HCT116 (cell line): ENCODE measurements around the gene GTF2A1.

ENCODE experiments used
- ATF3 ChIP-seq: IDR thresholded peaks from 2 replicates; pipeline ENCODE4 v1.6.1; 2012
- CEBPB ChIP-seq: IDR thresholded peaks from 2 replicates; pipeline ENCODE4 v1.6.1; 2012; ENCODE audit warnings: low read depth
- CTCF ChIP-seq, 3 experiments: fragments of 200-600 bp in 1 of 3; sonication (generic) in 1 of 3; IDR thresholded peaks in 2 of 3; conservative IDR thresholded peaks in 1 of 3; 2 replicates each; pipeline ENCODE4 v1.5.1; 2012 to 2017; ENCODE audit warnings: low read depth in 2 of 3, low read length in 2 of 3, antibody characterized with exemption in 1 of 3, borderline replicate concordance in 1 of 3, control low read depth in 1 of 3, mild to moderate bottlenecking in 1 of 3, mixed read lengths in 1 of 3, mixed run types in 1 of 3, moderate library complexity in 1 of 3; ENCODE audit not compliant: insufficient read depth in 1 of 3
- EGR1 ChIP-seq: IDR thresholded peaks from 2 replicates; pipeline ENCODE4 v1.6.1; 2012; ENCODE audit warnings: low read depth
- EZH2 ChIP-seq: fragments of 200-600 bp; sonication (generic); IDR thresholded peaks from 2 replicates; pipeline ENCODE4 v1.6.1; 2017; ENCODE audit warnings: antibody characterized with exemption, mixed run types
- JUND ChIP-seq: IDR thresholded peaks from 2 replicates; pipeline ENCODE4 v1.6.1; 2012
- POLR2A ChIP-seq: IDR thresholded peaks from 2 replicates; pipeline ENCODE4 v1.7.0; 2011; ENCODE audit warnings: borderline replicate concordance; ENCODE audit not compliant: insufficient read depth, insufficient read length; ENCODE audit errors: extremely low read depth
- POLR2AphosphoS5 ChIP-seq: IDR thresholded peaks from 2 replicates; pipeline ENCODE4 v1.6.1; 2011; ENCODE audit warnings: mild to moderate bottlenecking, low read depth, low read length, moderate library complexity
- RAD21 ChIP-seq: IDR thresholded peaks from 2 replicates; pipeline ENCODE4 v1.6.1; 2012; ENCODE audit warnings: low read depth, mild to moderate bottlenecking
- YY1 ChIP-seq: IDR thresholded peaks from 2 replicates; pipeline ENCODE4 v1.6.1; 2011; ENCODE audit warnings: low read length, low read depth, moderate library complexity, mild to moderate bottlenecking; ENCODE audit not compliant: insufficient replicate concordance; ENCODE audit errors: extremely low read depth
- ZFX ChIP-seq: fragments of 450-650 bp; IDR thresholded peaks from 2 replicates; pipeline ENCODE4 v1.6.1; 2017
- ZNF274 ChIP-seq: fragments of 200-500 bp; sonication (Bioruptor generic); IDR thresholded peaks from 2 replicates; pipeline ENCODE4 v1.6.1; 2014; ENCODE audit warnings: mild to moderate bottlenecking, low read depth, low read length, inconsistent platforms

- no peak for TF ChIP-seq EZH2
- TF ChIP-seq ATF3, result no peak
- TF ChIP-seq CTCF (IDR thresholded peaks at IDR 0.05 in 2 of 3, conservative IDR thresholded peaks at IDR 0.05 in 1 of 3; ENCODE audit: borderline replicate concordance in 1 of 3, insufficient read depth in 1 of 3, low read depth in 2 of 3, low read length in 2 of 3), result no peak
- no peak for TF ChIP-seq RAD21
- no peak for TF ChIP-seq POLR2A
- no peak for TF ChIP-seq ZNF274
- no peak for TF ChIP-seq CEBPB
- TF ChIP-seq EGR1, result no peak
- TF ChIP-seq POLR2AphosphoS5, result no peak
- no peak for TF ChIP-seq ZFX
- TF ChIP-seq YY1, result no peak
- no peak for TF ChIP-seq JUND
Observed at GRCh38 chr14:81177225-81177624, 43.5 kb downstream of the GTF2A1 start.
